PFSK-1 (cell line): ENCODE data around the gene SLC13A2.

Experiments used
- FOXP2 ChIP-seq: optimal IDR thresholded peaks from 2 replicates; pipeline ENCODE3; 2011; ENCODE audit warnings: borderline replicate concordance, control low read depth, inconsistent platforms; ENCODE audit not compliant: insufficient read depth; ENCODE audit errors: extremely low read length, extremely low read depth
- POLR2AphosphoS5 ChIP-seq: IDR thresholded peaks from 2 replicates; pipeline ENCODE4 v1.6.1; 2012; ENCODE audit warnings: low read depth, mild to moderate bottlenecking, control low read depth, low read length, moderate library complexity
- SIN3A ChIP-seq: IDR thresholded peaks from 2 replicates; pipeline ENCODE4 v1.6.1; 2012; ENCODE audit warnings: mild to moderate bottlenecking, low read length, moderate library complexity, borderline replicate concordance; ENCODE audit not compliant: insufficient read depth
- TAF1 ChIP-seq: IDR thresholded peaks from 2 replicates; pipeline ENCODE4 v1.6.1; 2012; ENCODE audit warnings: low read length, control low read depth, borderline replicate concordance; ENCODE audit not compliant: insufficient read depth
- TF ChIP-seq, protein P1 (sequence below), 2 experiments: IDR thresholded peaks; 2 replicates each; pipeline versions ENCODE4 v1.6.1 to v1.8.0; 2011 to 2012; ENCODE audit warnings: low read depth in 2 of 2, low read length in 2 of 2, control low read depth in 1 of 2, inconsistent platforms in 1 of 2, mild to moderate bottlenecking in 1 of 2, moderate library complexity in 1 of 2; ENCODE audit not compliant: insufficient read depth in 1 of 2

The SLC13A2 gene

DNA sequence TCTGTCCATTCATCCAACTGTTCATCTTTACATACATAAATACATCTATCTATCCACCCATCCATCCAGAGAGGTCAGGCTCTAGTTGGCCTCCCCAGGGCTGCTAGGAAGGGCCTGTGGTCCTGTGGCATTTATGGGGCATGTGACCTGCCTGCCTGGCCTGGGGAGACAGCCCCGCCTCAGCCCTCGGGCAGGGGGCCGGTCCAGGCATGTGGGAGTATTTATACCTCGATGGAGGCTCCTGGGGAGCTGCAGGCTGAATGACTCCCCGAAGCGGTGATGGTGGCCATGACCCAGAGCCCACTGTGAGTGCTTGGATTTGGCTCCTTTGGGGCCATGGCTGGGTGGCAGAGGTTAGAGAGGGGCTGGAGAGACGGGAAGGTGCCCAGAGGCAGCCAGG lies 40.0 kb downstream of the SLC13A2 start:
- TF ChIP-seq FOXP2 (no peak), TAF1 (no peak), POLR2AphosphoS5 (no peak), SIN3A (no peak)
- TF ChIP-seq, protein P1, sequence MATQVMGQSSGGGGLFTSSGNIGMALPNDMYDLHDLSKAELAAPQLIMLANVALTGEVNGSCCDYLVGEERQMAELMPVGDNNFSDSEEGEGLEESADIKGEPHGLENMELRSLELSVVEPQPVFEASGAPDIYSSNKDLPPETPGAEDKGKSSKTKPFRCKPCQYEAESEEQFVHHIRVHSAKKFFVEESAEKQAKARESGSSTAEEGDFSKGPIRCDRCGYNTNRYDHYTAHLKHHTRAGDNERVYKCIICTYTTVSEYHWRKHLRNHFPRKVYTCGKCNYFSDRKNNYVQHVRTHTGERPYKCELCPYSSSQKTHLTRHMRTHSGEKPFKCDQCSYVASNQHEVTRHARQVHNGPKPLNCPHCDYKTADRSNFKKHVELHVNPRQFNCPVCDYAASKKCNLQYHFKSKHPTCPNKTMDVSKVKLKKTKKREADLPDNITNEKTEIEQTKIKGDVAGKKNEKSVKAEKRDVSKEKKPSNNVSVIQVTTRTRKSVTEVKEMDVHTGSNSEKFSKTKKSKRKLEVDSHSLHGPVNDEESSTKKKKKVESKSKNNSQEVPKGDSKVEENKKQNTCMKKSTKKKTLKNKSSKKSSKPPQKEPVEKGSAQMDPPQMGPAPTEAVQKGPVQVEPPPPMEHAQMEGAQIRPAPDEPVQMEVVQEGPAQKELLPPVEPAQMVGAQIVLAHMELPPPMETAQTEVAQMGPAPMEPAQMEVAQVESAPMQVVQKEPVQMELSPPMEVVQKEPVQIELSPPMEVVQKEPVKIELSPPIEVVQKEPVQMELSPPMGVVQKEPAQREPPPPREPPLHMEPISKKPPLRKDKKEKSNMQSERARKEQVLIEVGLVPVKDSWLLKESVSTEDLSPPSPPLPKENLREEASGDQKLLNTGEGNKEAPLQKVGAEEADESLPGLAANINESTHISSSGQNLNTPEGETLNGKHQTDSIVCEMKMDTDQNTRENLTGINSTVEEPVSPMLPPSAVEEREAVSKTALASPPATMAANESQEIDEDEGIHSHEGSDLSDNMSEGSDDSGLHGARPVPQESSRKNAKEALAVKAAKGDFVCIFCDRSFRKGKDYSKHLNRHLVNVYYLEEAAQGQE (IDR thresholded peaks at IDR 0.05; ENCODE audit: insufficient read depth in 1 of 2, low read depth in 2 of 2, low read length in 2 of 2), result no peak

DNA sequence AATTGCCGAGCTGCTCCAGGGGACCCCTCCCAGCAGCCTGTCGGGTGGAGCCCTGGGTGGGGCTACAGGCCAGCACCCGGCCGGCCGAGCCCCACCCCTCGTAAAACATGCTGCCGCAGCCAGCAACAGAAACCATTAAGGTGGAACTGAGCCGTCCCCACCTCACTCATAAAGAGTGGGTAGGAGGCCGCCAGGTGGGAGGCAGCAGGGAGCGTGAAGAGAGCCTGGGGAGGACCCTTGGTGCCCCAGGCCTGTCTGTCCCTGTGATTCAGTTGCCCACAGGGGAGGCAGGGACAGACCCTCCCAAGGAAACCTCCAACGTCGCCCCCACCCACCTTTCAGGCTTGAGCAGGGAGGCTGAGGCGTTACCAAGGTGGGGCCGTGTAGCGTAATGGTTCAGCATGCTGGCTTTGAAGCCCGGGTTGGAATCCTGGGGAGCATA lies 41.1 kb downstream of the SLC13A2 start:
- TF ChIP-seq, protein P1 (IDR thresholded peaks at IDR 0.05; ENCODE audit: insufficient read depth in 1 of 2, low read depth in 2 of 2, low read length in 2 of 2), result no peak
- TF ChIP-seq SIN3A (no peak), TAF1 (no peak), POLR2AphosphoS5 (no peak), FOXP2 (no peak)

- no peak for TF ChIP-seq SIN3A
- no peak for TF ChIP-seq TAF1
- TF ChIP-seq POLR2AphosphoS5, result no peak
- TF ChIP-seq, protein P1 (IDR thresholded peaks at IDR 0.05; ENCODE audit: insufficient read depth in 1 of 2, low read depth in 2 of 2, low read length in 2 of 2), result no peak
- TF ChIP-seq FOXP2, result no peak
Observed at GRCh38 chr17:28515518-28515917, 42.1 kb downstream of the SLC13A2 start.

DNA sequence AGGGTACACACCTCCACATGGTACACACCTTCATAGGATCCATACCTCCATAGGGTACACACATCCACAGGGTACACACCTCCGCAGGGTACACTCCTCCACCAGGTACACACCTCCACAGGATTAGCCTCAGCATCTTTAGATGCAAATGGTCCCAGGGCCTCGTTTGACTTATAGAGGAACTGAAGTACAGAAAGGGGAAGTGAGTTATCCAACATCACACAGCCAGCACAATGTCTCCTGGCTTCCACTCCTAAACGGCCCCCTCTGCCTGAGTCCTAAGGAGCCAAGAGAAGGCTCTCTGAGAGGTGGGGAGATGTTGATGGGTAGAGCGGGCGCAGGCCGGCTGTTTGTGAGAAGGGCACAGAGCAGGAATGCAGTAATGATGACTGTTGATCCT lies 44.7 kb downstream of the SLC13A2 start:
- TF ChIP-seq, protein P1 (IDR thresholded peaks at IDR 0.05; ENCODE audit: insufficient read depth in 1 of 2, low read depth in 2 of 2, low read length in 2 of 2), result no peak
- no peak for TF ChIP-seq SIN3A
- TF ChIP-seq TAF1, result no peak
- no peak for TF ChIP-seq POLR2AphosphoS5
- no peak for TF ChIP-seq FOXP2

GRCh38 chr17:28518578-28518977 lies 45.1 kb downstream of the SLC13A2 start:
- TF ChIP-seq TAF1 (no peak), FOXP2 (no peak), SIN3A (no peak), POLR2AphosphoS5 (no peak)
- TF ChIP-seq, protein P1 (IDR thresholded peaks at IDR 0.05; ENCODE audit: insufficient read depth in 1 of 2, low read depth in 2 of 2, low read length in 2 of 2), result no peak
